ENCODE results near the gene WDR91.
A peak's percentile ranks its signal among the peaks of the same experiment; 100 is the strongest.
"Not testable (repeated sequence)": the region's sequence is repeated elsewhere in the genome, so short reads cannot be mapped to it uniquely, and the experiment has no call there.

WDR91 gene

GRCh38 chr7:135211179-135211945 lies at the start of gene WDR91:
Gene WDR91, minus strand, starts transcription at chr7:135211526. Its CDS starts 24 bp downstream, at chr7:135211502.
- DNase-seq = peak; percentile 82 to 85

GRCh38 chr7:135260470-135260869 lies 49.1 kb upstream of the WDR91 start:
- no peak for DNase-seq

- no peak for DNase-seq
These were observed 48.4 kb upstream of the WDR91 start for GRCh38 chr7:135259702-135260101.

DNA sequence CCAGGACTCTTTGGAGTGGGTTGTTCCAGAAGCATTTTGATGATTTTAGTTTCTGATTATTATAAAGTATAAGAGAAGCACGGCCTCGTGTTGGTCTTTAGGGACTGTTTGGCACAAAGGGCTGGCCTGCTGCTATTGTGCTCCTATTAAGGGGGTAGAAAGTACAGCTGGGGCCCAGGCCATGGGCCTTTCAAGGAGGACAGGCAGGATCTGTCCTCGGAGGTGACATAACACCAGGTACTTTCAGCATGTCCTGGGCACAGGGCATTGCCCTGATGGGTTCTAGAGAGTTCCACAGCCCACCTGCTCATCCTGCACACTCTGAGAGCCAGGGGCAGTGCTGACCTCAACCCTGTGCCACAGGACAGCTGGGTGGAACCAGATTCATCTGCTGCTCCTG lies 47.3 kb upstream of the WDR91 start:
- DNase-seq = no peak

- DNase-seq = no peak
These were observed 46.5 kb upstream of the WDR91 start for GRCh38 chr7:135257790-135258189.

- DNase-seq = peak; percentile 45 to 49
These were observed 42.8 kb upstream of the WDR91 start for GRCh38 chr7:135253851-135254771.

- no peak for DNase-seq
These were observed 40.4 kb upstream of the WDR91 start for GRCh38 chr7:135251496-135252391.

DNA sequence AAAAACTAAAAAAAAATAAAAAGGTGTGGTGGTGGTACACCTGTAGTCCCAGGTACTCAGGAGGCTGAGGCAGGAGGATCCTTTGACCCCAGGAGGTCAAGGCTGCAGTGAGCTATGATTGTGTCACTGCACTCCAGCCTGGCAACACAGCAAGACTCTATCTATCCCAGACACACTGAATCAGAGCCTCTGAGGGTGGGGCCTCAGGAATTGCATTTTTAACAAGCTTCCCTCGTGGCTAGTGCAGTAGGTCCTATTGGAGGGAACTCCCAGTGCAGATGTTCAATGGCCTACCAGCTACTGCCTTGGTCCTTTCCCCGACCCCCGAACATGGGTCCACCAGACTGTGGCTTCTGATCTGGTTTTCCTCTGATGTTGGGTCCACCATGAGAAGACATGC lies 37.2 kb upstream of the WDR91 start:
- DNase-seq = no peak

DNA sequence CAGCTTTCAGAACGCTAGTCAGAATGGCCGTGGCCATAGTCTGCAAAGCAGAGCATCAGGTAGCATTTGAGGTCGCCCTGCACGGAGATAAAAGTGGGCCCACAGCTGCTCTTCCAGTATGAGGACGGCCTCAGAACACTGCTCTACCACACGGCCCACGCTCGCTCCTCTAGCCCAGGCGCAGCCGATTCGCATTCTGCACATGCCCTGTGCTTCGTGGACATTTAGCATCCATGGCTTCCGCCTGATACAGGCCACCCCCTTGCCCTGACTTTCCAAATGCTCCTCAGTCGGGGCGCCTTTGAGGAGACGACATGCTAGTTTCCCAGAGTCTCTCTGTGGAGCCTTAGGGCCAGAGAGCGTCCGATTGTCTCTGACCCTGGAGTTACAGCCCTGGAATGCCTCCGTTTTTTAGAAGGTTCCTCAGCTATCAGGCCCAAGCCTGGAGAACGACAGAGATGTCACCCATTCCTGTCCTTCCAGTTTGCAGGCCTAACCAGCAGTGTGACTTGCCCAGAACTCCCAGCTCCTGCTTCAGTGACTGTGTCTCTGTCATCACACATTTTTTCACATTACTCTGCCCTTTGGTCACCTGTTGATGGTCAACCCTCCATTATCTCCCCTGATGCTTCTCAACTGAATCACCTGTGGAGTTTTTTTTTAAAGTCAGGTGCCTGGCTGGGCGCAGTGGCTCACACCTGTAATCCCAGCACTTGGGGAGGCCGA lies 36.6 kb upstream of the WDR91 start:
- no peak for DNase-seq

DNA sequence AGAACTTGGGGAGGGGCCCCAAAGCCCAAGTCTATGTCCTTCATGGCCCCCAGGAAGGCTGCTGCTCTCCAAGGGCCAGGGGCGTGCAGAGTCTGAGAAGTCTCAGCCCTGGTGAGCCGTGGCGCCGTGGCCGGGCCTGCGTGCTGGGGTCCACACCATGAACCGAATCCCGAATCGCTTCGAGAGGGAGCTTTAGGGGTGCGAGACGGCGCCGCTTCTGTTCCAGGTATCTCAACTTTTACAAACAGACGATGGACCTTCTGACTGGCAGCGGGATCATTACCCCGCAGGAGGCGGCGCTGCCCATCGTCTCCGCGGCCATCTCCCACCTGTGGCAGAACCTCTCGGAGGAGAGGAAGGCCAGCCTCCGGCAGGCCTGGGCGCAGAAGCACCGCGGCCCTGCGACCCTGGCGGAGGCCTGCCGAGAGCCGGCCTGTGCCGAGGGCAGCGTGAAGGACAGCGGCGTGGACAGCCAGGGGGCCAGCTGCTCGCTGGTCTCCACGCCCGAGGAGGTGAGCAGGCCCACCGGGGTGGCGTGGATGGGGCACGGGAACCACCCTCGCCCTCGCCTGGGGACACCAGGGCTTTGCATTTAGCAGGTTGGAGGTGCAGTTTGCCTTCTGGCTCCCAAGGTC lies 35.0 kb upstream of the WDR91 start:
- no peak for DNase-seq

DNA sequence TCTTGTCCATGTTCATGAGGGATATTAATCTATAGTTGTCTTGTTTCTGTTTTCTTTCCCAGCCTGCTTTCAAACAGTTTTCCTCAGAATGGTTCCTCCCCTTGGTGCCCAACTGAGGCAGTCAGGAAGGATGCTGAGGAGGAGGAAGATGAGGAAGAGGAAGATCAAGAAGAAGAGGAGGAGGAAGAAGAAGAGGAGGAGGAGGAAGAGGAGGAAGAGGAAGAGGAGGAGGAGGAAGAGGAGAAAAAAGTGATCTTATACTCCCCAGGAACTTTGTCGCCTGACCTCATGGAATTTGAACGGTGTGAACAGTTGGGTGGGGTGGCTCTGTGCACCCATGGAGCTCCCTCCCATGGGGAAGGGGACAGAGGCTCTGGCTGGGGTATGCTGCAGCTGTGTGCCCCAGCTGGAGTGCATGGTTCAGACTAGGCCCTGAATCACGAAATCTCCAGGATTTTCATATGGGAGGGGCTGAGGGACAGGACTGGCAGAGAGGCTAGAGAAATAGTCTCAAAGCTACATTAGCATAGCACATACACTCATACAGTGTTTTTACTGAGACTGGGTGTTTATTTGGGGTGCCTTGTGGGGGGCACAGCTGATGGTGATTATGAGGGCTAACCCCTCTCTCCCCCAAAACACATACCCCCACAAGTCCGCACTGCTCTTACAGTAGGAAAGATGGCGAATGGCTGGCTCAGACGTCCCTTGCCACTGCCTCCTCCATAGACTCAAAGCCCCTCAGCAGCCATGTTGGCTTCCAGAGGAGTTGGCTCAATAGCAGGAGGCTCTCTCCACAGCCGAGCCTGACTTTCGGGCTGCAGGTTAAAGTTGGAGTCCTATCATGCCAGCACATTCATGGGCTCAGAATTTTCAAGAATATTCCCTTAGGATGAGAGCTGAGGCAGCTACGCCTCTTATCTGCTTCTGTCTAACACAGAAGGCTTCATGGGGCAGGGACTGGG lies 34.2 kb upstream of the WDR91 start:
- DNase-seq = no peak

DNA sequence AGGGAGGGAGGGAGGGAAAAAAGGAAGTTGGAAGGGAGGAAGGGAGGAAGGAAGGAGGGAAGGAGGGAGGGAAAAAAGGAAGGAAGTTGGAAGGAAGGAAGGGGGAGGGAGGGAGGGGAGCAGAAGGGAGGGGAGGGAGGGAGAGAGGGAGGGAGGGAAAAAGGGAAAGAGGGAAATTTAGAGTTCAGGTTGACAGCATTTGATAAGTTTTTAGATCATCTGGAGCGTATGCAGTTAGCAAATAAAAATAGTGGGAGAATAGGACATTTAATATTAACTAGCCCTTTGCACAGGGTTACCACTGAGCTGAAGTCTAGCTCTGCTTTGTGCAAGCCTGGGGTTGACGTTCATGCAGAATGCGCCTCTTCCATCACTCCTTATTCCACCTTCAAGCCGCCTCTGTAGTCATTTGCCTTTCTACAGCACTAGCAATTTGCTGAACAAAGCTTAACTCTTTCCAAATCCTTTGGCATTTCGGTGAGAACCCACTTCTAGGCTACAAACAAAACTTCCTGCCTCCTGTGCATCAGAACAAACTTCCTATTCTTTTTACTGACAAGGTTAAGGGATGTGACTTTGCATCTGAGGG lies 30.9 kb upstream of the WDR91 start:
- no peak for DNase-seq

GRCh38 chr7:135240441-135240840 lies 29.1 kb upstream of the WDR91 start:
- no peak for DNase-seq

GRCh38 chr7:135239263-135239662 lies 27.9 kb upstream of the WDR91 start:
- no peak for DNase-seq

GRCh38 chr7:135238112-135238744 lies 26.9 kb upstream of the WDR91 start:
- DNase-seq = no peak

GRCh38 chr7:135236727-135237126 lies 25.4 kb upstream of the WDR91 start:
- DNase-seq = no peak

DNA sequence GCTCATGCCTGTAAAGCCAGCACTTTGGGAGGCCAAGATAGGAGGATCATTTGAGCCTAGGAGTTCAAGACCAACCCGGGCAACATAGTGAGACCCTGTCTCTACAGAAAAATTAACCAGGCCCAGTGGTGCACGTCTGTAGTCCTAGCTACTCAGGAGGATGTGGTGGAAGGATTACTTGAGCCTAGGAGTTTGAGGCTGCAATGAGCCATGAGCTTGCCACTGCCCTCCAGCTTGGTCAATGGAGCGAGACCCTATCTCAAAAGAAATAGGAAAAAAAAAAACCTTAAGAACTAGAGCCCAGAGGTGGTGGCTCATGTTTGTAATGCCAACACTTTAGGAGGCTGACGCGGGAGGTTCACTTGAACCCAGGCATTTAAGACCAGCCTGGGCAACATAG lies 24.5 kb upstream of the WDR91 start:
- no peak for DNase-seq

DNA sequence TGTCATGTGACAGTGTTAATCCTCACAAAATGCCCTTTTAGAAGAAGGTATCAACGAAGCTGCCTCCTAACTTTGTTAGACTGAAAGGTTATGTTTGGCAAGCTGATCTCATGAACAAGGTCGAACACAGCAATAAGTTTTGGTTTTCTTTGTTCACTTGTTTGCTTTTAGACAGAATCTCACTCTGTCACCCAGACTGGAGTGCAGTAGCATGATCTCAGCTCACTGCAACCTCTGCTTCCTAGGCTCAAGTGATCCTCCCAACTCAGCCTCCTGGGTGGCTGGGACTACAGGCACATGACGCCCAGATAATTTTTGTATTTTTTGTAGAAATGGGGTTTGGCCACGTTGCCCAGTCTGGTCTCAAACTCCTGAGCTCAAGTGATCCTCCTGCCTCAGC lies 23.4 kb upstream of the WDR91 start:
- DNase-seq = no peak

DNA sequence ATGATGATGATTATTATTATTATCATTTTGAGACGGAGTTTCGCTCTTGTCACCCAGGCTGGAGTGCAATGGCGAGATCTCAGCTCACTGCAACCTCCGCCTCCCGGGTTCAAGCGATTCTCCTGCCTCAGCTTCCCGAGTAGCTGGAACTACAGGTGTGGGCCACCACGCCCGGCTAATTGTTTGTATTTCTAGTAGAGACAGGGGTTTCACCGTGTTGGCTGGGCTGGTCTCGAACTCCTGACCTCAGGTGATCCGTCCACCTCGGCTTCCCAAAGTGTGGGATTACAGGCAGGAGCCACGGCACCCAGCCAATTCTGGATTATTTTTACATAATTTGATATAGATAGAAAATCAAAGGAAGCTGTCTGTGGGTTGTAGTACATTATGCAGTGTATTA lies 22.8 kb upstream of the WDR91 start:
- not testable (repeated sequence) for DNase-seq

DNA sequence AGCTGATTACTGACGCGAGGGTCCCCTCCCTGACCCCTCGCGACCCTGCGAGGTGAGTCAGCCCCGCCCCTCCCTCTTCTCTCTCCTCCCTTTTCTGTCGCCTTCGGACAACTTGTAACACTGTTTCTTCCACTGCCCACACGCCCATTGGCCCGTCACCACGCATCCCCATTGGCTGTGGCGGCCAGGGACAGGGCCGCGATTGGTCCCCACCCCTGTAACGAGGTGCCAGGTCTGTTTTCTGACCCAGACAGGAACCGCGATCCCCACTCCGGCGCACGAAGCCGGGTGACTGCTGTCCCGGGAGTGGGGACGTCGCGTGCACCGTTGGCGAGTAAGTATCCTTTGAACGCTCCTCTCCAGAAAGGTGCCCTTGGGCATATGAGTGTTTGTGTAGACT lies 22.2 kb upstream of the WDR91 start, which contains the start of gene STRA8:
TSS of gene STRA8 (plus strand) at position 269 of the 400 bp plus-strand sequence. CDS start 6,687 bp downstream, outside the sequence.
- no peak for DNase-seq

Measured in SHP77 (cell line).